ENCODE data around the gene SPG7.

SPG7 gene

GRCh38 chr16:89600427-89600826 is 92.2 kb downstream of the SPG7 start:
- TF ChIP-seq GATA1 (IDR thresholded peaks at IDR 0.05; ENCODE audit: low read depth, low read length) (no peak), POLR2A (IDR thresholded peaks at IDR 0.05; ENCODE audit: low read length) (no peak)
- no peak for DNase-seq

GRCh38 chr16:89600956-89601355 is 92.8 kb downstream of the SPG7 start:
- no peak for TF ChIP-seq POLR2A (IDR thresholded peaks at IDR 0.05; ENCODE audit: low read length)
- no peak for TF ChIP-seq GATA1 (IDR thresholded peaks at IDR 0.05; ENCODE audit: low read depth, low read length)
- DNase-seq = no peak

GRCh38 chr16:89601906-89602272 is 93.7 kb downstream of the SPG7 start:
- TF ChIP-seq POLR2A (IDR thresholded peaks at IDR 0.05; ENCODE audit: low read length) (no peak), GATA1 (IDR thresholded peaks at IDR 0.05; ENCODE audit: low read depth, low read length) (no peak)
- DNase-seq = no peak

GRCh38 chr16:89602273-89602951 is 94.2 kb downstream of the SPG7 start:
- DNase-seq = no peak
- no peak for TF ChIP-seq POLR2A (IDR thresholded peaks at IDR 0.05; ENCODE audit: low read length)
- no peak for TF ChIP-seq GATA1 (IDR thresholded peaks at IDR 0.05; ENCODE audit: low read depth, low read length)

- TF ChIP-seq POLR2A (IDR thresholded peaks at IDR 0.05; ENCODE audit: low read length) (no peak), GATA1 (IDR thresholded peaks at IDR 0.05; ENCODE audit: low read depth, low read length) (no peak)
- DNase-seq = no peak
Observed at GRCh38 chr16:89602952-89603590, 94.9 kb downstream of the SPG7 start.

GRCh38 chr16:89604764-89605163 is 96.6 kb downstream of the SPG7 start:
- DNase-seq = no peak
- TF ChIP-seq GATA1 (IDR thresholded peaks at IDR 0.05; ENCODE audit: low read depth, low read length) = no peak
- no peak for TF ChIP-seq POLR2A (IDR thresholded peaks at IDR 0.05; ENCODE audit: low read length)

- TF ChIP-seq GATA1 (IDR thresholded peaks at IDR 0.05; ENCODE audit: low read depth, low read length) (no peak), POLR2A (IDR thresholded peaks at IDR 0.05; ENCODE audit: low read length) (no peak)
- no peak for DNase-seq
Observed at GRCh38 chr16:89605186-89605970, 97.2 kb downstream of the SPG7 start.

GRCh38 chr16:89606006-89606405 is 97.8 kb downstream of the SPG7 start:
- no peak for TF ChIP-seq GATA1 (IDR thresholded peaks at IDR 0.05; ENCODE audit: low read depth, low read length)
- TF ChIP-seq POLR2A (IDR thresholded peaks at IDR 0.05; ENCODE audit: low read length) = no peak
- no peak for DNase-seq
